Middle frontal gyrus (tissue), 1 donor: ENCODE results near the gene NDUFA11.

Experiments
- DNase-seq: peaks from one replicate; pipeline ENCODE4 v3.0.0-alpha.2; 2015; ENCODE audit warnings: low spot score; ENCODE audit errors: extremely low spot score

Gene NDUFA11

GRCh38 chr19:5932609-5933262, 29.1 kb upstream of the NDUFA11 start:
- DNase-seq, result no peak

- no peak for DNase-seq
These were observed 28.6 kb upstream of the NDUFA11 start for GRCh38 chr19:5932146-5932545.

- DNase-seq, result no peak
These were observed 27.7 kb upstream of the NDUFA11 start for GRCh38 chr19:5931251-5931650.

GRCh38 chr19:5929625-5930024, 26.0 kb upstream of the NDUFA11 start:
- no peak for DNase-seq

- no peak for DNase-seq
These were observed 25.6 kb upstream of the NDUFA11 start for GRCh38 chr19:5929179-5929578.

GRCh38 chr19:5927441-5927821, 23.8 kb upstream of the NDUFA11 start:
- DNase-seq, result no peak

- DNase-seq, result no peak
These were observed 23.3 kb upstream of the NDUFA11 start for GRCh38 chr19:5926641-5927440.

GRCh38 chr19:5925830-5926427, 22.3 kb upstream of the NDUFA11 start:
- DNase-seq, result no peak

GRCh38 chr19:5923356-5923755, 19.8 kb upstream of the NDUFA11 start:
- no peak for DNase-seq

GRCh38 chr19:5922161-5922545, 18.6 kb upstream of the NDUFA11 start:
- DNase-seq, result no peak

GRCh38 chr19:5921516-5922160, 18.0 kb upstream of the NDUFA11 start:
- no peak for DNase-seq

GRCh38 chr19:5918463-5919079, 15.0 kb upstream of the NDUFA11 start:
- no peak for DNase-seq

- DNase-seq, result no peak
These were observed 14.0 kb upstream of the NDUFA11 start for GRCh38 chr19:5917431-5918107.

GRCh38 chr19:5916181-5916708, 12.7 kb upstream of the NDUFA11 start:
- DNase-seq, result no peak

GRCh38 chr19:5915782-5916165, 12.2 kb upstream of the NDUFA11 start:
- DNase-seq, result no peak

- no peak for DNase-seq
These were observed 11.6 kb upstream of the NDUFA11 start for GRCh38 chr19:5914946-5915781.

GRCh38 chr19:5914358-5914774, 10.8 kb upstream of the NDUFA11 start:
- no peak for DNase-seq

- DNase-seq, result no peak
These were observed 10.3 kb upstream of the NDUFA11 start, which contains the start of gene CAPS for GRCh38 chr19:5913739-5914357. TSS of gene CAPS (plus strand) at chr19:5914254. CDS start at chr19:5914407, 153 bp downstream.

- no peak for DNase-seq
These were observed 7.8 kb upstream of the NDUFA11 start for GRCh38 chr19:5911366-5911765.

GRCh38 chr19:5910638-5910907, 7.0 kb upstream of the NDUFA11 start:
- DNase-seq, result no peak
